Left lung (tissue), 10 donors: Measurements from ENCODE around the gene MYEOV. TPM values are rescaled to one million over a fixed set of nuclear protein-coding genes. Genes with fewer than 3 reads are reported as not detected.

Experiments used
- ATAC-seq: fragments of 200-7000 bp; cut with Tn5 transposase; one replicate; pipeline ENCODE4 v1.9.1; 2020; ENCODE audit warnings: moderate library complexity
- DNase-seq, 4 donors: peaks; one replicate each; pipeline ENCODE4 v3.0.0-alpha.2; 2013 to 2020
- H3K27ac ChIP-seq, 2 donors: fragments of 200-600 bp; sonication (generic) in 1 of 2; one replicate each; pipeline versions ENCODE4 v1.5.0 to v1.8.0; 2020 to 2021
- H3K27me3 ChIP-seq, 2 donors: fragments of 200-600 bp; sonication (generic) in 1 of 2; one replicate each; pipeline versions ENCODE4 v1.5.0 to v1.8.0; 2020 to 2021
- H3K36me3 ChIP-seq, 2 donors: fragments of 200-600 bp; sonication (generic) in 1 of 2; one replicate each; pipeline versions ENCODE4 v1.5.0 to v1.8.0; 2020 to 2021
- H3K4me1 ChIP-seq, 2 donors: fragments of 200-600 bp; one replicate each; pipeline ENCODE4 v1.8.0; 2021
- H3K4me3 ChIP-seq, 2 donors: fragments of 200-600 bp; sonication (generic) in 1 of 2; one replicate each; pipeline versions ENCODE4 v1.5.0 to v1.8.0; 2020 to 2021; ENCODE audit warnings: mild to moderate bottlenecking in 1 of 2
- H3K9me3 ChIP-seq, 2 donors: fragments of 200-600 bp; sonication (generic) in 1 of 2; one replicate each; pipeline versions ENCODE4 v1.5.0 to v1.8.0; 2020 to 2021
- CTCF ChIP-seq, 2 donors: fragments of 200-600 bp; sonication (generic) in 1 of 2; IDR thresholded peaks; one replicate each; pipeline versions ENCODE4 v1.5.0 to v1.8.0; 2021; ENCODE audit warnings: antibody characterized with exemption in 2 of 2
- intact Hi-C, 2 donors: fragments of 100-400 bp; cut with DNase I; formaldehyde crosslinking; loops; one replicate each; pipeline versions ENCODE4 v1.11.2 to v1.14.2; 2022
- polyA plus RNA-seq, 6 donors: library from polyadenylated mRNA; unstranded; fragments of 120-200 nt; gene quantifications; one replicate each; pipeline ENCODE4 v1.2.1, GENCODE V29; 2013; ENCODE audit not compliant: insufficient read length in 6 of 6
- total RNA-seq, 2 donors: library from RNA; stranded (reverse); fragmentation: NEBNext Ultra II Directional; extraction: Animal tissue kit (Norgen Biotek cat#: 25700); gene quantifications; one replicate each; pipeline ENCODE4 v1.2.1, GENCODE V29; 2021
- donor health status: DM: no; HTN: yes; CAD: no.
- donor health status: DM: no; HTN: no; CAD: no.

The MYEOV gene
- total and polyA plus RNA-seq, 8 donors: 0.31 to 0.85 (median 0.47) TPM; not detected in 1

GRCh38 chr11:69313992-69314391 lies 20.0 kb downstream of the MYEOV start:
- intact Hi-C loops: no loop called here
- no peak for ATAC-seq
- no peak overlapping the region for H3K27ac ChIP-seq
- no peak for DNase-seq
- peaks cover 12 to 35% of the 10 kb centered on the region in 2 donors for H3K4me1 ChIP-seq
- H3K9me3 ChIP-seq: peaks cover 0 to 2% of the 10 kb centered on the region in 2 donors
- TF ChIP-seq CTCF (IDR thresholded peaks at IDR 0.05): no peak
- H3K27me3 ChIP-seq: no peaks in the 10 kb centered on the region
- H3K36me3 ChIP-seq: no peaks in the 10 kb centered on the region
- no peak overlapping the region for H3K4me3 ChIP-seq

GRCh38 chr11:69314555-69314954 lies 20.6 kb downstream of the MYEOV start:
- ATAC-seq: no peak
- no peaks in the 10 kb centered on the region for H3K27me3 ChIP-seq
- no peaks in the 10 kb centered on the region for H3K36me3 ChIP-seq
- intact Hi-C loops: no loop called here
- no peak overlapping the region for H3K27ac ChIP-seq
- no peak overlapping the region for H3K4me3 ChIP-seq
- no peak for TF ChIP-seq CTCF (IDR thresholded peaks at IDR 0.05)
- peaks cover 0 to 2% of the 10 kb centered on the region in 2 donors for H3K9me3 ChIP-seq
- peaks cover 12 to 35% of the 10 kb centered on the region in 2 donors for H3K4me1 ChIP-seq
- DNase-seq: no peak

GRCh38 chr11:69316956-69317355 lies 23.0 kb downstream of the MYEOV start:
- DNase-seq (no peak), ATAC-seq (no peak)
- peaks cover 8 to 13% of the 10 kb centered on the region in 2 donors for H3K4me1 ChIP-seq
- intact Hi-C loops: no loop called here
- no peak overlapping the region for H3K4me3 ChIP-seq
- H3K27ac ChIP-seq: no peak overlapping the region
- no peaks in the 10 kb centered on the region for H3K36me3 ChIP-seq
- H3K27me3 ChIP-seq: no peaks in the 10 kb centered on the region
- peaks cover 0 to 2% of the 10 kb centered on the region in 2 donors for H3K9me3 ChIP-seq
- TF ChIP-seq CTCF (IDR thresholded peaks at IDR 0.05): no peak

GRCh38 chr11:69317401-69318092 lies 23.6 kb downstream of the MYEOV start:
- H3K27me3 ChIP-seq: no peaks in the 10 kb centered on the region
- no peaks in the 10 kb centered on the region for H3K36me3 ChIP-seq
- no peak overlapping the region for H3K4me3 ChIP-seq
- peaks cover 4 to 7% of the 10 kb centered on the region in 2 donors for H3K4me1 ChIP-seq
- no peak for ATAC-seq
- H3K27ac ChIP-seq: no peak overlapping the region
- TF ChIP-seq CTCF (IDR thresholded peaks at IDR 0.05): no peak
- H3K9me3 ChIP-seq: peaks cover 0 to 2% of the 10 kb centered on the region in 2 donors
- DNase-seq: no peak
- intact Hi-C loops: no loop called here

GRCh38 chr11:69318093-69318420 lies 24.1 kb downstream of the MYEOV start:
- no peak for TF ChIP-seq CTCF (IDR thresholded peaks at IDR 0.05)
- no peak for DNase-seq
- H3K27ac ChIP-seq: no peak overlapping the region
- ATAC-seq: no peak
- no peaks in the 10 kb centered on the region for H3K27me3 ChIP-seq
- H3K9me3 ChIP-seq: peaks cover 0 to 2% of the 10 kb centered on the region in 2 donors
- H3K4me3 ChIP-seq: no peak overlapping the region
- peaks cover 0 to 2% of the 10 kb centered on the region in 2 donors for H3K4me1 ChIP-seq
- no peaks in the 10 kb centered on the region for H3K36me3 ChIP-seq
- intact Hi-C loops: no loop called here
